Measurements from ENCODE around the gene TMEM163. TPM values are rescaled to one million over a fixed set of nuclear protein-coding genes. Genes with fewer than 3 reads are reported as not detected.

Gene TMEM163
- total RNA-seq, 1 experiment from 2014 or later: 0.43 TPM

- DNase-seq (ENCODE audit: low spot score): no peak
These were observed 260.3 kb downstream of the TMEM163 start for GRCh38 chr2:134458473-134458853.

GRCh38 chr2:134457765-134458472 is 260.9 kb downstream of the TMEM163 start:
- DNase-seq (ENCODE audit: low spot score): no peak

- DNase-seq (ENCODE audit: low spot score): no peak
These were observed 261.4 kb downstream of the TMEM163 start for GRCh38 chr2:134457353-134457752.

- no peak for DNase-seq (ENCODE audit: low spot score)
These were observed 263.4 kb downstream of the TMEM163 start for GRCh38 chr2:134455426-134455825.

- DNase-seq (ENCODE audit: low spot score): no peak
These were observed 263.9 kb downstream of the TMEM163 start for GRCh38 chr2:134454931-134455330.

- DNase-seq (ENCODE audit: low spot score): no peak
These were observed 264.4 kb downstream of the TMEM163 start for GRCh38 chr2:134454426-134454825.

GRCh38 chr2:134453973-134454372 is 264.8 kb downstream of the TMEM163 start:
- DNase-seq (ENCODE audit: low spot score): no peak

GRCh38 chr2:134453476-134453875 is 265.3 kb downstream of the TMEM163 start:
- DNase-seq (ENCODE audit: low spot score): no peak

GRCh38 chr2:134452042-134452733 is 266.6 kb downstream of the TMEM163 start:
- no peak for DNase-seq (ENCODE audit: low spot score)

GRCh38 chr2:134451347-134451630 is 267.5 kb downstream of the TMEM163 start:
- no peak for DNase-seq (ENCODE audit: low spot score)

GRCh38 chr2:134449751-134450513 is 268.9 kb downstream of the TMEM163 start:
- DNase-seq (ENCODE audit: low spot score): no peak

GRCh38 chr2:134449157-134449556 is 269.6 kb downstream of the TMEM163 start:
- DNase-seq (ENCODE audit: low spot score): no peak

GRCh38 chr2:134448650-134449049 is 270.1 kb downstream of the TMEM163 start:
- DNase-seq (ENCODE audit: low spot score): no peak

- DNase-seq (ENCODE audit: low spot score): no peak
These were observed 271.1 kb downstream of the TMEM163 start for GRCh38 chr2:134447669-134448068.

GRCh38 chr2:134446383-134447017 is 272.3 kb downstream of the TMEM163 start:
- DNase-seq (ENCODE audit: low spot score): peak; percentile 81

GRCh38 chr2:134445985-134446382 is 272.8 kb downstream of the TMEM163 start:
- DNase-seq (ENCODE audit: low spot score): no peak

- DNase-seq (ENCODE audit: low spot score): no peak
These were observed 273.7 kb downstream of the TMEM163 start for GRCh38 chr2:134445116-134445515.

GRCh38 chr2:134443814-134444480 is 274.9 kb downstream of the TMEM163 start:
- DNase-seq (ENCODE audit: low spot score): no peak

GRCh38 chr2:134441153-134441863 is 277.5 kb downstream of the TMEM163 start:
- no peak for DNase-seq (ENCODE audit: low spot score)

GRCh38 chr2:134440336-134440909 is 278.4 kb downstream of the TMEM163 start:
- no peak for DNase-seq (ENCODE audit: low spot score)

GRCh38 chr2:134438371-134438770 is 280.4 kb downstream of the TMEM163 start:
- DNase-seq (ENCODE audit: low spot score): no peak
